ENCODE measurements around the gene PLA2G15.

PLA2G15 gene

DNA sequence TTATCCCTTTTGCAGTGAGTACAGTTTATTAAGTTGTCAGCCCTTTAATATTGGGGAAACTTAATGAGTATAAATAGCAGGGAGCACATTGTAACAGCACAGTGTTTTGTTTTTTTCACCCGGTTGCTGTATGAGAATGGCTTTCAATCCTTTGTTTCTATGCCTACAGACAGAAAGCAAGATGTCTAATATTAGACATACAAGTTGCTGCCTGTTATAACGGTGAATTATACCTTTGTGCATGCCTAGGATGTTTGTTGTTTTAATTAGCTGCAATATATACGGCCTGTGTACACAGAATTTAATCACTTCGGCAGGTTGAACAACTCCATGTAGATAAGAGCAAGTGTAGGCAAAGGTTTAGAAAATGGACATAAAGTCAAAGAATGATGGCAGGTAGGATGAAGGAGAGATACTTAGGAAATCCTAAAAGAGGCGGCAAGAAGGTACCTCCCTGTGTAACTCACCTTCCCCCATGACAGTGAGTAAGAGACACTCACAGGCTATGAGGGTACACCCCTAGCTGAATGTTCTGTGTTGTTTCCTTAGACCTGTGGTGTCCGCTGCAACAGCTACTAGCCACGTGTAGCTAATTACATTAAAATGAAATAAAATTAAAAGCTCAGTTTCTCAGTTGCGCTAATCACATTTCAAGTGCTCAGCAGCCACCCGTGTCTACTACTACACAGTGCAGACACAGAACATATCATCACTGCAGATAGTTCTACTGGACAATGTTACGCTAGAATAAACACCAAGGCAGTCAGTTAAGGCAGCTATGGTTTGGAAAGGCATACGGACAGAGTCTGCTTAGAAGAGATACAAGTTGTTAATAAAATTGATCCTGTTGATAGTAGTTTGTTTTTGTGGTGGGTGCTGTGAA lies 54.6 kb downstream of the PLA2G15 start:
- no peak for DNase-seq

GRCh38 chr16:68300734-68301459 lies 55.7 kb downstream of the PLA2G15 start:
- no peak for DNase-seq

DNA sequence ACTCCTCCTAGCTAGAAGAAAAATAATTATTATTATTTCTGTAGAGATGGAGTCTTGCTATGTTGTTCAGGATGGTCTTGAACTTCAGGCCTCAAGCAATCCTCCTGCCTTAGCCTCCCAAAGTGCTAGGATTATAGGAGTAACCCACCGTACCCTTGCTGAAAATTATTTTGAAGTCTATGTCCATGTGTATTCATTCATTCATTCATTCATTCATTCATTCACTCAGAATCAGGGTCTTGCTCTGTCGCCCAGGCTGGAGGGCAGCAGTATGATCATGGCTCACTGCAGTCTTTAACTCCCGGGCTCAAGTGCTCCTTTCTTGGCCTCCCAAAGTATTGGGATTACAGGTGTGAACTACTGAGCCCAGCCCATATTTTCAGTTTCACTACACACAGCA lies 61.5 kb downstream of the PLA2G15 start:
- no peak for DNase-seq

GRCh38 chr16:68309799-68310198 lies 64.6 kb downstream of the PLA2G15 start:
- no peak for DNase-seq

- DNase-seq, result no peak
These were observed 65.2 kb downstream of the PLA2G15 start for GRCh38 chr16:68310437-68310773.
